Brain pericyte (primary cell): ENCODE data around the gene C20orf141.
"Not testable (repeated sequence)": the region's sequence is repeated elsewhere in the genome, so short reads cannot be mapped to it uniquely, and the experiment has no call there.

Experiments
- DNase-seq: peaks from one replicate; pipeline ENCODE4 v3.0.0-alpha.2; 2012; ENCODE audit warnings: low read depth, low spot score

Gene C20orf141

GRCh38 chr20:2820084-2820895, 5.5 kb downstream of the C20orf141 start:
- DNase-seq, result no peak

- DNase-seq, result no peak
These were observed 6.4 kb downstream of the C20orf141 start for GRCh38 chr20:2820896-2821869.

GRCh38 chr20:2822073-2822472, 7.3 kb downstream of the C20orf141 start:
- DNase-seq, result no peak

GRCh38 chr20:2825761-2826160, 11.0 kb downstream of the C20orf141 start:
- DNase-seq, result no peak

GRCh38 chr20:2826655-2827054, 11.9 kb downstream of the C20orf141 start:
- no peak for DNase-seq

- no peak for DNase-seq
These were observed 14.6 kb downstream of the C20orf141 start for GRCh38 chr20:2829376-2829775.

- not testable (repeated sequence) for DNase-seq
These were observed 16.4 kb downstream of the C20orf141 start for GRCh38 chr20:2831206-2831605.

GRCh38 chr20:2833761-2834160, 19.0 kb downstream of the C20orf141 start:
- no peak for DNase-seq

GRCh38 chr20:2834401-2835110, 19.8 kb downstream of the C20orf141 start:
- no peak for DNase-seq

GRCh38 chr20:2835331-2835796, 20.6 kb downstream of the C20orf141 start:
- no peak for DNase-seq

- no peak for DNase-seq
These were observed 21.2 kb downstream of the C20orf141 start for GRCh38 chr20:2836035-2836434.

GRCh38 chr20:2837221-2837960, 22.6 kb downstream of the C20orf141 start:
- DNase-seq, result no peak

GRCh38 chr20:2838170-2838797, 23.5 kb downstream of the C20orf141 start:
- no peak for DNase-seq

GRCh38 chr20:2838847-2839671, 24.3 kb downstream of the C20orf141 start:
- DNase-seq, result no peak

- no peak for DNase-seq
These were observed 24.9 kb downstream of the C20orf141 start for GRCh38 chr20:2839732-2840137.

GRCh38 chr20:2840138-2840966, 25.6 kb downstream of the C20orf141 start, which contains the start of the genes PCED1A and VPS16:
TSS of gene PCED1A (minus strand) at chr20:2840655. CDS start at chr20:2839912, 743 bp downstream.
TSS of gene VPS16 (plus strand) at chr20:2840745. CDS start at chr20:2840775, 30 bp downstream.
- no peak for DNase-seq

GRCh38 chr20:2840967-2841531, 26.3 kb downstream of the C20orf141 start:
- no peak for DNase-seq

- DNase-seq, result no peak
These were observed 30.8 kb downstream of the C20orf141 start for GRCh38 chr20:2845607-2846006.
